Esophagus squamous epithelium (tissue), 4 donors: ENCODE measurements around the gene CBX3.

Source experiments
- POLR2A ChIP-seq, 4 donors: fragments of 450-650 bp; IDR thresholded peaks; one replicate each; pipeline ENCODE4 v1.6.1; 2017; ENCODE audit warnings: antibody characterized with exemption in 4 of 4, mild to moderate bottlenecking in 4 of 4, moderate library complexity in 3 of 4
- TF ChIP-seq, protein P1 (sequence below), 6 experiments: fragments of 450-650 bp in 4 of 6; fragments of 200-600 bp in 2 of 6; sonication (generic) in 2 of 6; IDR thresholded peaks; one replicate each; pipeline ENCODE4 v1.5.1; 2016 to 2019; ENCODE audit warnings: antibody characterized with exemption in 6 of 6, mild to moderate bottlenecking in 4 of 6, moderate library complexity in 4 of 6

DNA sequence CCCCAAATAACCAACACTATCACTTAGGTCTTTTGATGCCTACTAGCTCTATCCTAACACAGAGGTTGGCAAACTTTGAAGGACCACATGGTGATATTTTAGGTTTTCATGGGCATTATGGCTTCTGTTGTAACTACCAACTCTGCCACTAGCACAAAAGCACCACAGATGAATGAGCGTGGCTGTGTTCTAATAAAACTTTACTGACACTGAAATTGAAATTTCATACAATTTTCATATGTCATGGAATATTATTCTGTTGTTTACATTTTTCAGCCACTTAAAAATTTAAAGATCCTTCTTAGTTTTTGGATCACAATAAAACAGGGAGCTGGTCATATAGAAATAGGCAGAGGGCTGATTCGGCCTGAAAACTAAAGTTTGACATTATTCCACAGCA is 26.4 kb downstream of the CBX3 start:
- TF ChIP-seq, protein P1, sequence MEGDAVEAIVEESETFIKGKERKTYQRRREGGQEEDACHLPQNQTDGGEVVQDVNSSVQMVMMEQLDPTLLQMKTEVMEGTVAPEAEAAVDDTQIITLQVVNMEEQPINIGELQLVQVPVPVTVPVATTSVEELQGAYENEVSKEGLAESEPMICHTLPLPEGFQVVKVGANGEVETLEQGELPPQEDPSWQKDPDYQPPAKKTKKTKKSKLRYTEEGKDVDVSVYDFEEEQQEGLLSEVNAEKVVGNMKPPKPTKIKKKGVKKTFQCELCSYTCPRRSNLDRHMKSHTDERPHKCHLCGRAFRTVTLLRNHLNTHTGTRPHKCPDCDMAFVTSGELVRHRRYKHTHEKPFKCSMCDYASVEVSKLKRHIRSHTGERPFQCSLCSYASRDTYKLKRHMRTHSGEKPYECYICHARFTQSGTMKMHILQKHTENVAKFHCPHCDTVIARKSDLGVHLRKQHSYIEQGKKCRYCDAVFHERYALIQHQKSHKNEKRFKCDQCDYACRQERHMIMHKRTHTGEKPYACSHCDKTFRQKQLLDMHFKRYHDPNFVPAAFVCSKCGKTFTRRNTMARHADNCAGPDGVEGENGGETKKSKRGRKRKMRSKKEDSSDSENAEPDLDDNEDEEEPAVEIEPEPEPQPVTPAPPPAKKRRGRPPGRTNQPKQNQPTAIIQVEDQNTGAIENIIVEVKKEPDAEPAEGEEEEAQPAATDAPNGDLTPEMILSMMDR (IDR thresholded peaks at IDR 0.05) = no peak
- no peak for TF ChIP-seq POLR2A (IDR thresholded peaks at IDR 0.05)
